HepG2 (cell line): ENCODE results near the gene ACSF3.

Experiments used
- CBX5 ChIP-seq: sonication (generic); formaldehyde crosslinking; IDR thresholded peaks from 2 replicates; pipeline ENCODE4 v1.4.0; 2020; ENCODE audit warnings: missing genetic modification reagents, borderline replicate concordance
- NFE2L2 ChIP-seq: fragments of 150-350 bp; IDR thresholded peaks from 2 replicates; pipeline ENCODE4 v1.6.1; 2014; ENCODE audit warnings: low read length
- TF ChIP-seq, protein P1 (sequence below): sonication (generic); formaldehyde crosslinking; IDR thresholded peaks from 2 replicates; pipeline ENCODE4 v1.5.0; 2020; ENCODE audit warnings: mild to moderate bottlenecking, missing genetic modification reagents, moderate library complexity

DNA sequence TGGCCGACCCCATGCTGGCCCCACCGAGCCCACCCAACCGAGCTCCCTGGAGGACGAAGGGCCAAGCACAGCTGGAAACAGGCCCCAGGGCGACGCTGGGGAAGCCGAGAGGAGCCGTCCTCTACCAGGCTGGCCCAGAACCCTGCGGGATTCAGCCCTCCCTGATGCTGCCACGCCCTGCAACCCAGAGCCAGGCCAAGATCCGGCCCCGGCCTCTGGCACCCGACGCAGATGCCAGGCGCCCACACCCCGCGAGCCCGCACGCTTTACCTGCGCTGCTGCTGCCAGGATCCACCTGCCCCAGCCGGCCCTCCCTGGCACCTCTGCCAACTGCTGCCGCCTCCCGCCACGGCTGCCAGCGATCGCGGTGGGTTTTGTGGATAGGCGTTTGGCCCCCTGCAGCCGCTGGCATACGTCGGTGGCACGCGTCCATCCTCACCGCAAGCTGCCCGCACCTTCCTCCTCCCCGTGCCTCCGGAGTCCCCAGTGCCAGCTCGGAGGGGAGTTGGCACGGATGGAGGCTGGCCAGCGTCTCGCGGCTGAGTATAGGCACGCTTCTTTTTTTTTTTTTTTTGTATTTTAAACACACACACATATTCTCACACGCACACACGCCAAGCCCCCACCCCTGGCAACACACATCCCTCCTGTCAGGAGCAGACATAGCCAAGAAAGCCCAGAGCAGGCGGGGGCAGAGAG, 41.3 kb upstream of the ACSF3 start:
- TF ChIP-seq, protein P1, sequence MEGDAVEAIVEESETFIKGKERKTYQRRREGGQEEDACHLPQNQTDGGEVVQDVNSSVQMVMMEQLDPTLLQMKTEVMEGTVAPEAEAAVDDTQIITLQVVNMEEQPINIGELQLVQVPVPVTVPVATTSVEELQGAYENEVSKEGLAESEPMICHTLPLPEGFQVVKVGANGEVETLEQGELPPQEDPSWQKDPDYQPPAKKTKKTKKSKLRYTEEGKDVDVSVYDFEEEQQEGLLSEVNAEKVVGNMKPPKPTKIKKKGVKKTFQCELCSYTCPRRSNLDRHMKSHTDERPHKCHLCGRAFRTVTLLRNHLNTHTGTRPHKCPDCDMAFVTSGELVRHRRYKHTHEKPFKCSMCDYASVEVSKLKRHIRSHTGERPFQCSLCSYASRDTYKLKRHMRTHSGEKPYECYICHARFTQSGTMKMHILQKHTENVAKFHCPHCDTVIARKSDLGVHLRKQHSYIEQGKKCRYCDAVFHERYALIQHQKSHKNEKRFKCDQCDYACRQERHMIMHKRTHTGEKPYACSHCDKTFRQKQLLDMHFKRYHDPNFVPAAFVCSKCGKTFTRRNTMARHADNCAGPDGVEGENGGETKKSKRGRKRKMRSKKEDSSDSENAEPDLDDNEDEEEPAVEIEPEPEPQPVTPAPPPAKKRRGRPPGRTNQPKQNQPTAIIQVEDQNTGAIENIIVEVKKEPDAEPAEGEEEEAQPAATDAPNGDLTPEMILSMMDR (CRISPR knock-in tag): no peak
- TF ChIP-seq NFE2L2 (no peak), CBX5 (no peak)
